IMR-90 (cell line): ENCODE data around the gene RPS26. TPM values are rescaled to one million over a fixed set of nuclear protein-coding genes. Genes with fewer than 3 reads are reported as not detected.

ENCODE experiments used
- ATAC-seq: fragments of 200-7000 bp; cut with Tn5 transposase; 2 replicates; pipeline ENCODE4 v1.9.1; 2020; ENCODE audit warnings: low read depth, mild to moderate bottlenecking, moderate library complexity
- BruUV-seq: library from RNA; stranded (reverse); fragments of 400-500 nt; replicated peaks from 2 replicates; lab custom pipeline; 2021; lab: Mats Ljungman, UMichigan
- CTCF ChIA-PET: fragments of 300-600 bp; formaldehyde crosslinking; extraction: SDS; loops from one replicate; lab custom pipeline; 2021; ENCODE audit warnings: antibody characterized with exemption; lab: Yijun Ruan, JAX
- POLR2A ChIA-PET: fragments of 300-600 bp; sonication (Branson Sonifier 250); formaldehyde crosslinking; loops from one replicate; lab custom pipeline; 2022; ENCODE audit warnings: antibody characterized with exemption; ENCODE audit not compliant: unreplicated experiment; lab: Charles Lee
- DNase-seq: peaks from one replicate; pipeline ENCODE4 v3.0.0; 2013
- H2AFZ ChIP-seq: replicated peaks from 2 replicates; pipeline ENCODE3; 2013; ENCODE audit warnings: low read length, mild to moderate bottlenecking; ENCODE audit not compliant: poor library complexity
- H2AK5ac ChIP-seq: 2 replicates; pipeline ENCODE4 v1.6.1; 2013; ENCODE audit warnings: low read depth, low read length, inconsistent platforms
- H2AK9ac ChIP-seq: replicated peaks from 2 replicates; pipeline ENCODE3; 2013; ENCODE audit warnings: mild to moderate bottlenecking, low read depth, low read length, moderate library complexity; ENCODE audit not compliant: poor library complexity
- H2BK120ac ChIP-seq: 2 replicates; pipeline ENCODE4 v1.6.1; 2013; ENCODE audit warnings: low read depth, low read length, inconsistent platforms
- H2BK15ac ChIP-seq: 3 replicates; pipeline ENCODE4 v1.6.1; 2013; ENCODE audit warnings: low read depth, low read length, inconsistent platforms
- H2BK20ac ChIP-seq: 2 replicates; pipeline ENCODE4 v1.6.1; 2013; ENCODE audit warnings: low read depth, mild to moderate bottlenecking, inconsistent platforms, low read length, moderate library complexity
- H2BK5ac ChIP-seq: 2 replicates; pipeline ENCODE4 v1.6.1; 2013; ENCODE audit warnings: mild to moderate bottlenecking, low read depth, low read length, inconsistent platforms; ENCODE audit not compliant: poor library complexity, severe bottlenecking
- H3K14ac ChIP-seq: replicated peaks from 2 replicates; pipeline ENCODE4 v1.6.1; 2013; ENCODE audit warnings: low read depth, low read length, inconsistent platforms
- H3K18ac ChIP-seq: 2 replicates; pipeline ENCODE4 v1.6.1; 2013; ENCODE audit warnings: low read depth, low read length, control low read depth
- H3K23ac ChIP-seq: 2 replicates; pipeline ENCODE4 v1.6.1; 2013; ENCODE audit warnings: low read depth, low read length, inconsistent platforms
- H3K27ac ChIP-seq: 2 replicates; pipeline ENCODE4 v1.5.1; 2013; ENCODE audit warnings: mild to moderate bottlenecking, control low read depth, low read length; ENCODE audit not compliant: insufficient read depth
- H3K27me3 ChIP-seq: 2 replicates; pipeline ENCODE4 v1.6.1; 2013; ENCODE audit warnings: low read length; ENCODE audit not compliant: control insufficient read depth, insufficient read depth
- H3K36me3 ChIP-seq: 2 replicates; pipeline ENCODE4 v1.6.1; 2013; ENCODE audit warnings: low read length, mixed read lengths; ENCODE audit not compliant: control insufficient read depth, insufficient read depth
- H3K4ac ChIP-seq: 2 replicates; pipeline ENCODE4 v1.6.1; 2013; ENCODE audit warnings: low read depth, low read length, inconsistent platforms
- H3K4me1 ChIP-seq: 2 replicates; pipeline ENCODE4 v1.6.1; 2013; ENCODE audit warnings: low read length, mixed read lengths; ENCODE audit not compliant: control insufficient read depth, insufficient read depth
- H3K4me2 ChIP-seq: 2 replicates; pipeline ENCODE4 v1.6.1; 2013; ENCODE audit warnings: low read depth, mild to moderate bottlenecking, control low read depth, low read length, moderate library complexity
- H3K4me3 ChIP-seq: 2 replicates; pipeline ENCODE4 v1.5.1; 2013; ENCODE audit warnings: low read depth, mild to moderate bottlenecking, control low read depth, low read length, moderate library complexity; ENCODE audit not compliant: insufficient read depth
- H3K56ac ChIP-seq: 2 replicates; pipeline ENCODE4 v1.6.1; 2013; ENCODE audit warnings: low read length, inconsistent platforms; ENCODE audit not compliant: insufficient read depth; ENCODE audit errors: extremely low read depth
- H3K79me1 ChIP-seq, 2 experiments: 2 replicates each; pipeline ENCODE4 v1.6.1; 2013; ENCODE audit warnings: low read length in 2 of 2, inconsistent platforms in 1 of 2, low read depth in 1 of 2
- H3K9ac ChIP-seq: 2 replicates; pipeline ENCODE4 v1.6.1; 2013; ENCODE audit warnings: low read depth, low read length, control low read depth
- H3K9me1 ChIP-seq: 2 replicates; pipeline ENCODE4 v1.6.1; 2013; ENCODE audit warnings: low read length, inconsistent platforms; ENCODE audit not compliant: insufficient read depth
- H3K9me3 ChIP-seq: 2 replicates; pipeline ENCODE4 v1.6.1; 2013; ENCODE audit warnings: low read length; ENCODE audit not compliant: control insufficient read depth, insufficient read depth
- H4K20me1 ChIP-seq: 2 replicates; pipeline ENCODE4 v1.6.1; 2013; ENCODE audit warnings: low read length, inconsistent platforms; ENCODE audit not compliant: insufficient read depth
- H4K5ac ChIP-seq: 2 replicates; pipeline ENCODE4 v1.6.1; 2013; ENCODE audit warnings: mild to moderate bottlenecking, low read depth, low read length, control low read depth
- H4K8ac ChIP-seq, 2 experiments: 2 replicates each; pipeline ENCODE4 v1.6.1; 2013; ENCODE audit warnings: low read depth in 2 of 2, low read length in 2 of 2, control low read depth in 1 of 2, inconsistent platforms in 1 of 2
- H4K91ac ChIP-seq: 2 replicates; pipeline ENCODE4 v1.6.1; 2013; ENCODE audit warnings: low read depth, low read length, inconsistent platforms; ENCODE audit not compliant: insufficient read depth
- CHD1 ChIP-seq: IDR thresholded peaks from 2 replicates; pipeline ENCODE4 v1.6.1; 2012; ENCODE audit warnings: low read depth, low read length, improper control_type of control experiment
- RCOR1 ChIP-seq: IDR thresholded peaks from 2 replicates; pipeline ENCODE4 v1.6.1; 2012; ENCODE audit warnings: mild to moderate bottlenecking, low read length, improper control_type of control experiment; ENCODE audit not compliant: insufficient replicate concordance
- WGBS, 2 experiments: methylation state at CpG; one replicate each; pipeline versions ENCODE4 v1.1.5 to v1.1.7; 2013; ENCODE audit warnings: missing lambda C conversion rate in 2 of 2; ENCODE audit not compliant: insufficient read length in 1 of 2; ENCODE audit errors: extremely low coverage in 2 of 2; 5-methylcytosine and 5-hydroxymethylcytosine counted together
- dilution Hi-C: fragments of 300-500 bp; cut with HindIII; formaldehyde crosslinking; loops from one replicate; pipeline ENCODE4 v1.14.3; 2018; ENCODE audit warnings: low sequenced_read_pairs; ENCODE audit not compliant: unreplicated experiment
- in situ Hi-C: fragments of 300-500 bp; cut with MboI; formaldehyde crosslinking; loops from 3 replicates; pipeline ENCODE4 v1.14.3; 2019; ENCODE audit warnings: low sequenced_read_pairs, inconsistent platforms, mixed read lengths
- intact Hi-C: fragments of 100-400 bp; cut with micrococcal nuclease; formaldehyde crosslinking; loops from 2 replicates; pipeline ENCODE4 v1.10.0; 2022
- polyA plus RNA-seq, 3 experiments: library from polyadenylated mRNA; depleted of rRNA; stranded (reverse); fragments of >200 nt; gene quantifications; 2 replicates each; pipeline ENCODE4 v1.2.3, GENCODE V29; 2012; ENCODE audit warnings: low replicate concordance in 1 of 3
- total RNA-seq: library from RNA; depleted of rRNA; stranded (reverse); fragments of >200 nt; gene quantifications from 2 replicates; pipeline ENCODE4 v1.2.3, GENCODE V29; 2012
- TF ChIP-seq, protein P1 (sequence below): fragments of 150-350 bp; IDR thresholded peaks from 2 replicates; pipeline ENCODE4 v1.6.1; 2017; ENCODE audit warnings: mild to moderate bottlenecking, antibody characterized with exemption, low read length, low read depth
- TF ChIP-seq, protein P2 (sequence below): conservative IDR thresholded peaks from 2 replicates; pipeline ENCODE4 v1.5.1; 2012; ENCODE audit warnings: mild to moderate bottlenecking, low read depth, low read length, improper control_type of control experiment

The RPS26 gene
- total and polyA plus RNA-seq, 2 of the 4 experiments (the other 2 are of a cell fraction) = 307 to 1,824 TPM

DNA sequence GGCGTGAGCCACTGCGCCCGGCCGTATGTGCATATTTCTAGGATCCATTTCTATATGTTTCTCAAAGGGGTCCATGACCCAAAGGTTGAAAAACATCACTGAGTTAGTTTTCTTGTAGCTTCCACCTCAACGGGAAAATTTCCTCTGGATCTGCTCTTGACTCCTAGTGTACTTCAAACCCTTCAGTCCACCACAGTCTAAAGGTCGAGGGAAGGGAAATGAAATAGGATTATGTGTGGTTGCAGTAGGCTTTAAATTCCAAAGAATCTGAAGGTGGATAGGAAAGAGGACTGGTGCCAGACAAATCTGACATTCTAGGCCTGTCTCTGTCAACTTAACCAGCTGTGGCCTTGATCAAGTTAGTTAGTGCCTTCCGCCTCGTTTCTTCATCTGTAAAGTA is 46.4 kb upstream of the RPS26 start:
- Histone ChIP-seq H4K91ac (no peak overlapping the region), H3K36me3 (peaks cover 29% of the 10 kb centered on the region), H3K9me3 (no peaks in the 10 kb centered on the region), H2AFZ (no peak overlapping the region), H4K20me1 (no peaks in the 10 kb centered on the region; the same call in 1 of the 2 replicates), H3K4me3 (no peak overlapping the region), H3K9ac (no peak overlapping the region), H3K18ac (no peak overlapping the region), H3K56ac (no peak overlapping the region), H3K9me1 (no peaks in the 10 kb centered on the region), H3K4me1 (peaks cover 4% of the 10 kb centered on the region), H3K14ac (no peak overlapping the region), H3K27me3 (no peaks in the 10 kb centered on the region), H2BK15ac (no peak overlapping the region), H2AK5ac (no peak overlapping the region), H4K8ac (no peak overlapping the region), H3K23ac (no peak overlapping the region), H2AK9ac (no peak overlapping the region), H3K4ac (no peak overlapping the region), H3K79me1 (peaks cover 5 to 16% of the 10 kb centered on the region in 2 experiments), H2BK5ac (no peak overlapping the region), H3K4me2 (no peak overlapping the region), H2BK120ac (no peak overlapping the region), H2BK20ac (no peak overlapping the region), H4K5ac (no peak overlapping the region), H3K27ac (no peak overlapping the region)
- dilution Hi-C loops = no loop called here
- 100% methylated on average over 3 of the region's 8 CpGs; no CpG with 5 or more reads in 1 of the 2 experiments for WGBS, 2 experiments
- CTCF ChIA-PET = interaction anchor here (1.0 to 1.8 kb wide), 5 partner anchors 12 to 35 kb away, joined by 3 to 8 read pairs (median 4); no protein-coding TSS in a partner anchor
- BruUV-seq = no TSS peak
- DNase-seq (no peak), ATAC-seq (no peak)
- in situ Hi-C loops = loop anchor here (5.0 kb wide), 1 partner anchor 42 kb away; no protein-coding TSS in a partner anchor
- POLR2A ChIA-PET = no interaction called here
- TF ChIP-seq RCOR1 (no peak), CHD1 (no peak)
- TF ChIP-seq, protein P1, sequence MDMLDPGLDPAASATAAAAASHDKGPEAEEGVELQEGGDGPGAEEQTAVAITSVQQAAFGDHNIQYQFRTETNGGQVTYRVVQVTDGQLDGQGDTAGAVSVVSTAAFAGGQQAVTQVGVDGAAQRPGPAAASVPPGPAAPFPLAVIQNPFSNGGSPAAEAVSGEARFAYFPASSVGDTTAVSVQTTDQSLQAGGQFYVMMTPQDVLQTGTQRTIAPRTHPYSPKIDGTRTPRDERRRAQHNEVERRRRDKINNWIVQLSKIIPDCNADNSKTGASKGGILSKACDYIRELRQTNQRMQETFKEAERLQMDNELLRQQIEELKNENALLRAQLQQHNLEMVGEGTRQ = no peak
- TF ChIP-seq, protein P2, sequence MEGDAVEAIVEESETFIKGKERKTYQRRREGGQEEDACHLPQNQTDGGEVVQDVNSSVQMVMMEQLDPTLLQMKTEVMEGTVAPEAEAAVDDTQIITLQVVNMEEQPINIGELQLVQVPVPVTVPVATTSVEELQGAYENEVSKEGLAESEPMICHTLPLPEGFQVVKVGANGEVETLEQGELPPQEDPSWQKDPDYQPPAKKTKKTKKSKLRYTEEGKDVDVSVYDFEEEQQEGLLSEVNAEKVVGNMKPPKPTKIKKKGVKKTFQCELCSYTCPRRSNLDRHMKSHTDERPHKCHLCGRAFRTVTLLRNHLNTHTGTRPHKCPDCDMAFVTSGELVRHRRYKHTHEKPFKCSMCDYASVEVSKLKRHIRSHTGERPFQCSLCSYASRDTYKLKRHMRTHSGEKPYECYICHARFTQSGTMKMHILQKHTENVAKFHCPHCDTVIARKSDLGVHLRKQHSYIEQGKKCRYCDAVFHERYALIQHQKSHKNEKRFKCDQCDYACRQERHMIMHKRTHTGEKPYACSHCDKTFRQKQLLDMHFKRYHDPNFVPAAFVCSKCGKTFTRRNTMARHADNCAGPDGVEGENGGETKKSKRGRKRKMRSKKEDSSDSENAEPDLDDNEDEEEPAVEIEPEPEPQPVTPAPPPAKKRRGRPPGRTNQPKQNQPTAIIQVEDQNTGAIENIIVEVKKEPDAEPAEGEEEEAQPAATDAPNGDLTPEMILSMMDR = no peak
- intact Hi-C loops = loop anchor here (10.0 kb wide), 1 partner anchor 109 kb away; the partner anchor contains the start of gene PA2G4
